ENCODE data around the gene TCF4.

TCF4 gene

GRCh38 chr18:55189972-55190371 lies 398.0 kb downstream of the TCF4 start:
- Histone ChIP-seq H3F3A (ENCODE audit: control insufficient read depth, insufficient read depth) (no peaks in the 10 kb centered on the region), H3K4me2 (ENCODE audit: low read length) (no peak overlapping the region), H4K20me1 (ENCODE audit: control insufficient read depth, insufficient read depth, low read depth, low read length) (no peaks in the 10 kb centered on the region), H3K4me3 (ENCODE audit: low read length) (no peak overlapping the region), H3K9me3 (ENCODE audit: control insufficient read depth, insufficient read depth, low read length) (no peaks in the 10 kb centered on the region), H3K36me3 (ENCODE audit: control insufficient read depth, low read length) (no peaks in the 10 kb centered on the region), H3K4me1 (ENCODE audit: control insufficient read depth, low read length) (no peaks in the 10 kb centered on the region), H3K27me3 (ENCODE audit: control insufficient read depth, low read length) (peaks cover 13% of the 10 kb centered on the region), H3K9me2 (replicated peaks; ENCODE audit: control insufficient read depth, low read length) (no peaks in the 10 kb centered on the region), H3K27ac (ENCODE audit: low read depth, low read length) (no peak overlapping the region), H3K79me2 (ENCODE audit: control insufficient read depth, low read length) (no peaks in the 10 kb centered on the region)
- TF ChIP-seq, protein P1, sequence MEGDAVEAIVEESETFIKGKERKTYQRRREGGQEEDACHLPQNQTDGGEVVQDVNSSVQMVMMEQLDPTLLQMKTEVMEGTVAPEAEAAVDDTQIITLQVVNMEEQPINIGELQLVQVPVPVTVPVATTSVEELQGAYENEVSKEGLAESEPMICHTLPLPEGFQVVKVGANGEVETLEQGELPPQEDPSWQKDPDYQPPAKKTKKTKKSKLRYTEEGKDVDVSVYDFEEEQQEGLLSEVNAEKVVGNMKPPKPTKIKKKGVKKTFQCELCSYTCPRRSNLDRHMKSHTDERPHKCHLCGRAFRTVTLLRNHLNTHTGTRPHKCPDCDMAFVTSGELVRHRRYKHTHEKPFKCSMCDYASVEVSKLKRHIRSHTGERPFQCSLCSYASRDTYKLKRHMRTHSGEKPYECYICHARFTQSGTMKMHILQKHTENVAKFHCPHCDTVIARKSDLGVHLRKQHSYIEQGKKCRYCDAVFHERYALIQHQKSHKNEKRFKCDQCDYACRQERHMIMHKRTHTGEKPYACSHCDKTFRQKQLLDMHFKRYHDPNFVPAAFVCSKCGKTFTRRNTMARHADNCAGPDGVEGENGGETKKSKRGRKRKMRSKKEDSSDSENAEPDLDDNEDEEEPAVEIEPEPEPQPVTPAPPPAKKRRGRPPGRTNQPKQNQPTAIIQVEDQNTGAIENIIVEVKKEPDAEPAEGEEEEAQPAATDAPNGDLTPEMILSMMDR (IDR thresholded peaks at IDR 0.05; ENCODE audit: low read depth, low read length, poor library complexity, severe bottlenecking) = no peak
- no peak for TF ChIP-seq EZH2phosphoT487 (IDR thresholded peaks at IDR 0.05; ENCODE audit: borderline replicate concordance, low read length)

DNA sequence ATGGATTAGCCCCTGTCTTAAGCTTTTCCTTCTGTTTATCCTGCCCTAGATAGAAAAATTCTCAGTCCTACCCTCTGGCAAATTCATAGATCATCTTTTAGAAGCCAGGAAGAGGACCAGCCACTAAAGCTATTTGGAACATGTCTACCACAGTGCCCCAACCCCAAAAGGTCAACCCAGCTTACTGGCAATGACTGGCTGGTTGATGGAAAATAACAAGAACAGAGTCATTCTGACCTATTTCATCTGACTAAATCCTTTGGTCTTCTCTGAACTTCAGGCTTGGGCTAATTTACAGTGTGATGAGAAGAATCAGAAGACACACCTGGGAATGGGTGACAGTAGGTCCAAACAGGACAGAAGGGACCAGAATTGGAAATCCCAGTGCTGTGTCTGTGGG lies 401.4 kb downstream of the TCF4 start:
- H3K9me2 ChIP-seq (replicated peaks; ENCODE audit: control insufficient read depth, low read length) = no peaks in the 10 kb centered on the region
- no peak overlapping the region for H3K27ac ChIP-seq (ENCODE audit: low read depth, low read length)
- peaks cover 13% of the 10 kb centered on the region for H3K27me3 ChIP-seq (ENCODE audit: control insufficient read depth, low read length)
- no peaks in the 10 kb centered on the region for H3K4me1 ChIP-seq (ENCODE audit: control insufficient read depth, low read length)
- H4K20me1 ChIP-seq (ENCODE audit: control insufficient read depth, insufficient read depth, low read depth, low read length) = no peaks in the 10 kb centered on the region
- H3F3A ChIP-seq (ENCODE audit: control insufficient read depth, insufficient read depth) = no peaks in the 10 kb centered on the region
- no peaks in the 10 kb centered on the region for H3K79me2 ChIP-seq (ENCODE audit: control insufficient read depth, low read length)
- TF ChIP-seq EZH2phosphoT487 (IDR thresholded peaks at IDR 0.05; ENCODE audit: borderline replicate concordance, low read length) = no peak
- H3K9me3 ChIP-seq (ENCODE audit: control insufficient read depth, insufficient read depth, low read length) = no peaks in the 10 kb centered on the region
- H3K4me2 ChIP-seq (ENCODE audit: low read length) = no peak overlapping the region
- H3K4me3 ChIP-seq (ENCODE audit: low read length) = no peak overlapping the region
- H3K36me3 ChIP-seq (ENCODE audit: control insufficient read depth, low read length) = no peaks in the 10 kb centered on the region

- H3F3A ChIP-seq (ENCODE audit: control insufficient read depth, insufficient read depth) = no peaks in the 10 kb centered on the region
- H4K20me1 ChIP-seq (ENCODE audit: control insufficient read depth, insufficient read depth, low read depth, low read length) = no peaks in the 10 kb centered on the region
- no peaks in the 10 kb centered on the region for H3K9me2 ChIP-seq (replicated peaks; ENCODE audit: control insufficient read depth, low read length)
- no peaks in the 10 kb centered on the region for H3K36me3 ChIP-seq (ENCODE audit: control insufficient read depth, low read length)
- no peaks in the 10 kb centered on the region for H3K79me2 ChIP-seq (ENCODE audit: control insufficient read depth, low read length)
- H3K4me1 ChIP-seq (ENCODE audit: control insufficient read depth, low read length) = no peaks in the 10 kb centered on the region
- TF ChIP-seq, protein P1 (IDR thresholded peaks at IDR 0.05; ENCODE audit: low read depth, low read length, poor library complexity, severe bottlenecking) = no peak
- TF ChIP-seq EZH2phosphoT487 (IDR thresholded peaks at IDR 0.05; ENCODE audit: borderline replicate concordance, low read length) = no peak
- no peak overlapping the region for H3K4me3 ChIP-seq (ENCODE audit: low read length)
- peaks cover 10% of the 10 kb centered on the region for H3K27me3 ChIP-seq (ENCODE audit: control insufficient read depth, low read length)
- no peak overlapping the region for H3K4me2 ChIP-seq (ENCODE audit: low read length)
- no peak overlapping the region for H3K27ac ChIP-seq (ENCODE audit: low read depth, low read length)
- H3K9me3 ChIP-seq (ENCODE audit: control insufficient read depth, insufficient read depth, low read length) = no peaks in the 10 kb centered on the region
These were observed 402.6 kb downstream of the TCF4 start for GRCh38 chr18:55185391-55185790.

DNA sequence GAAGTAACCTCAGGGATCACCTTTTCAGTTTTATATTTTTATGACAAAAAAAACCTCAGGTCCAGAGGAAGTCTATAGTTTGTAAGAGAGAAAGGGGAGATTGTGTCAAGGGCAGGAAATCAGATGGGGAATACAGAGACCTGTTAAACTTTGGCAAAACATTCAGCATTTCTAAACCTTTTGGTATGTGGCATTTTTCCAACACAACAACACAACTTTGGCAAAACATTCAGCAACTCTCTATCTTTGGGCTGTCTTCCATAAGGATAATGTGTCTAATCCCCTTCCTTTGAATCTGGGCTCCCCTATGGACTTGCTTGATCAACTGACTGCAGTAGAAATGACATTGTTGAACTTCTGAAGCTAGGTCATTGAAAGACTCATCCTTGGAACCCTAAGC lies 408.2 kb downstream of the TCF4 start:
- Histone ChIP-seq H4K20me1 (ENCODE audit: control insufficient read depth, insufficient read depth, low read depth, low read length) (no peaks in the 10 kb centered on the region), H3K27ac (ENCODE audit: low read depth, low read length) (no peak overlapping the region), H3K27me3 (ENCODE audit: control insufficient read depth, low read length) (no peaks in the 10 kb centered on the region; the same call in 1 of the 2 replicates), H3F3A (ENCODE audit: control insufficient read depth, insufficient read depth) (no peaks in the 10 kb centered on the region), H3K9me2 (replicated peaks; ENCODE audit: control insufficient read depth, low read length) (no peaks in the 10 kb centered on the region), H3K79me2 (ENCODE audit: control insufficient read depth, low read length) (no peaks in the 10 kb centered on the region), H3K4me1 (ENCODE audit: control insufficient read depth, low read length) (no peaks in the 10 kb centered on the region), H3K9me3 (ENCODE audit: control insufficient read depth, insufficient read depth, low read length) (no peaks in the 10 kb centered on the region), H3K4me2 (ENCODE audit: low read length) (no peak overlapping the region), H3K4me3 (ENCODE audit: low read length) (no peak overlapping the region), H3K36me3 (ENCODE audit: control insufficient read depth, low read length) (no peaks in the 10 kb centered on the region)
- TF ChIP-seq EZH2phosphoT487 (IDR thresholded peaks at IDR 0.05; ENCODE audit: borderline replicate concordance, low read length) = no peak
- TF ChIP-seq, protein P1 (IDR thresholded peaks at IDR 0.05; ENCODE audit: low read depth, low read length, poor library complexity, severe bottlenecking) = no peak

Data from DOHH2 (cell line).